NCI-H82 (cell line): Measurements from ENCODE around the gene PIGH.
"Not testable (repeated sequence)": the region's sequence is repeated elsewhere in the genome, so short reads cannot be mapped to it uniquely, and the experiment has no call there.

ENCODE experiments used
- DNase-seq: peaks from one replicate; lab custom pipeline; 2025; lab: John Stamatoyannopoulos, UW

Gene PIGH

GRCh38 chr14:67599698-67600561, at the start of gene PIGH:
PIGH (minus strand) TSS chr14:67600268; CDS start chr14:67600203, 65 bp downstream.
- DNase-seq: peak; percentile 89

GRCh38 chr14:67646131-67646530, 46.1 kb upstream of the PIGH start:
- no peak for DNase-seq

- DNase-seq: no peak
Observed at GRCh38 chr14:67645414-67645813, 45.3 kb upstream of the PIGH start.

GRCh38 chr14:67644428-67644827, 44.4 kb upstream of the PIGH start:
- DNase-seq: no peak

GRCh38 chr14:67643713-67644112, 43.6 kb upstream of the PIGH start:
- no peak for DNase-seq

- no peak for DNase-seq
Observed at GRCh38 chr14:67641902-67642749, 42.1 kb upstream of the PIGH start.

GRCh38 chr14:67641480-67641879, 41.4 kb upstream of the PIGH start:
- DNase-seq: no peak

- DNase-seq: no peak
Observed at GRCh38 chr14:67638642-67639041, 38.6 kb upstream of the PIGH start.

GRCh38 chr14:67636361-67636919, 36.4 kb upstream of the PIGH start:
- no peak for DNase-seq

- DNase-seq: no peak
Observed at GRCh38 chr14:67633451-67634147, 33.5 kb upstream of the PIGH start.

GRCh38 chr14:67630938-67631337, 30.9 kb upstream of the PIGH start:
- DNase-seq: no peak

- no peak for DNase-seq
Observed at GRCh38 chr14:67630186-67630585, 30.1 kb upstream of the PIGH start.

GRCh38 chr14:67627519-67627918, 27.5 kb upstream of the PIGH start:
- no peak for DNase-seq

GRCh38 chr14:67626131-67626530, 26.1 kb upstream of the PIGH start:
- not testable (repeated sequence) for DNase-seq

GRCh38 chr14:67623114-67623513, 23.0 kb upstream of the PIGH start:
- DNase-seq: no peak

- DNase-seq: no peak
Observed at GRCh38 chr14:67622675-67623074, 22.6 kb upstream of the PIGH start.

GRCh38 chr14:67620217-67620785, 20.2 kb upstream of the PIGH start:
- DNase-seq: peak; percentile 36

GRCh38 chr14:67619446-67620216, 19.6 kb upstream of the PIGH start, which contains the start of gene ARG2:
ARG2 (plus strand) TSS chr14:67619920; CDS start chr14:67619978, 58 bp downstream.
- DNase-seq: peak; percentile 93

GRCh38 chr14:67618617-67619063, 18.6 kb upstream of the PIGH start:
- DNase-seq: peak; percentile 73

- no peak for DNase-seq
Observed at GRCh38 chr14:67610491-67610890, 10.4 kb upstream of the PIGH start.
